Liver (tissue), 9 donors: ENCODE measurements around the gene FGD5. TPM values are rescaled to one million over a fixed set of nuclear protein-coding genes. Genes with fewer than 3 reads are reported as not detected.

Experiments used
- DNase-seq: peaks from one replicate; pipeline ENCODE4 v3.0.0-alpha.2; 2017; ENCODE audit warnings: low spot score
- H3K27ac ChIP-seq, 2 donors: one replicate each; pipeline ENCODE4 v1.7.0; 2013; ENCODE audit warnings: inconsistent platforms in 2 of 2, low read length in 2 of 2, control low read depth in 1 of 2, low read depth in 1 of 2, mild to moderate bottlenecking in 1 of 2
- H3K27me3 ChIP-seq, 4 donors: one replicate each; pipeline versions ENCODE4 v1.6.1 to v1.7.0; 2013; ENCODE audit warnings: low read length in 3 of 4, inconsistent platforms in 1 of 4, mild to moderate bottlenecking in 1 of 4, moderate library complexity in 1 of 4; ENCODE audit not compliant: control insufficient read depth in 4 of 4, insufficient read depth in 4 of 4
- H3K36me3 ChIP-seq, 4 donors: one replicate each; pipeline versions ENCODE4 v1.6.1 to v1.7.0; 2013; ENCODE audit warnings: low read length in 3 of 4, mild to moderate bottlenecking in 3 of 4, low read depth in 1 of 4, moderate library complexity in 1 of 4; ENCODE audit not compliant: control insufficient read depth in 4 of 4, insufficient read depth in 3 of 4
- H3K4me1 ChIP-seq, 4 donors: one replicate each; pipeline versions ENCODE4 v1.6.1 to v1.7.0; 2013; ENCODE audit warnings: low read length in 3 of 4, mild to moderate bottlenecking in 3 of 4, moderate library complexity in 1 of 4; ENCODE audit not compliant: control insufficient read depth in 4 of 4, insufficient read depth in 4 of 4
- H3K4me3 ChIP-seq, 3 donors: one replicate each; pipeline versions ENCODE4 v1.6.1 to v1.7.0; 2013; ENCODE audit warnings: low read length in 3 of 3, control low read depth in 1 of 3, low read depth in 1 of 3, mild to moderate bottlenecking in 1 of 3
- H3K9ac ChIP-seq, 2 donors: one replicate each; pipeline ENCODE4 v1.7.0; 2013; ENCODE audit warnings: low read length in 2 of 2, mild to moderate bottlenecking in 2 of 2, moderate library complexity in 2 of 2, control low read depth in 1 of 2, low read depth in 1 of 2
- H3K9me3 ChIP-seq, 4 donors: one replicate each; pipeline versions ENCODE4 v1.6.1 to v1.7.0; 2013; ENCODE audit warnings: low read length in 3 of 4; ENCODE audit not compliant: control insufficient read depth in 4 of 4
- EGR1 ChIP-seq, 2 donors: IDR thresholded peaks; 2 replicates each; pipeline ENCODE4 v1.6.1; 2016 to 2018; ENCODE audit warnings: antibody characterized with exemption in 2 of 2, low read depth in 2 of 2
- FOXA1 ChIP-seq: IDR thresholded peaks from 2 replicates; pipeline ENCODE4 v1.6.1; 2016; ENCODE audit warnings: antibody characterized with exemption
- FOXA2 ChIP-seq: IDR thresholded peaks from 2 replicates; pipeline ENCODE4 v1.6.1; 2016; ENCODE audit warnings: antibody characterized with exemption
- GABPA ChIP-seq, 2 donors: IDR thresholded peaks in 1 of 2; conservative IDR thresholded peaks in 1 of 2; 2 replicates each; pipeline ENCODE4 v1.6.1; 2016; ENCODE audit warnings: antibody characterized with exemption in 2 of 2, mild to moderate bottlenecking in 1 of 2, moderate library complexity in 1 of 2
- HNF4A ChIP-seq, 2 donors: conservative IDR thresholded peaks; 2 replicates each; pipeline ENCODE4 v1.6.1; 2016; ENCODE audit warnings: antibody characterized with exemption in 2 of 2, mild to moderate bottlenecking in 2 of 2
- HNF4G ChIP-seq: IDR thresholded peaks from 2 replicates; pipeline ENCODE4 v1.6.1; 2016; ENCODE audit warnings: antibody characterized with exemption
- JUND ChIP-seq, 2 donors: IDR thresholded peaks; 2 replicates each; pipeline ENCODE4 v1.6.1; 2016; ENCODE audit warnings: antibody characterized with exemption in 2 of 2
- NR2F2 ChIP-seq: IDR thresholded peaks from 2 replicates; pipeline ENCODE4 v1.6.1; 2016; ENCODE audit warnings: antibody characterized with exemption
- RAD21 ChIP-seq, 2 donors: IDR thresholded peaks; 2 replicates each; pipeline ENCODE4 v1.6.1; 2016; ENCODE audit warnings: antibody characterized with exemption in 2 of 2, mild to moderate bottlenecking in 2 of 2
- RXRA ChIP-seq, 2 donors: IDR thresholded peaks; 2 replicates each; pipeline ENCODE4 v1.6.1; 2017 to 2018; ENCODE audit warnings: antibody characterized with exemption in 2 of 2, mild to moderate bottlenecking in 1 of 2
- SP1 ChIP-seq: IDR thresholded peaks from 2 replicates; pipeline ENCODE4 v1.6.1; 2018; ENCODE audit warnings: antibody characterized with exemption, mild to moderate bottlenecking
- TAF1 ChIP-seq: conservative IDR thresholded peaks from 2 replicates; pipeline ENCODE4 v1.6.1; 2016; ENCODE audit warnings: antibody characterized with exemption, mild to moderate bottlenecking
- YY1 ChIP-seq: IDR thresholded peaks from 2 replicates; pipeline ENCODE4 v1.6.1; 2016; ENCODE audit warnings: antibody characterized with exemption, mild to moderate bottlenecking
- WGBS: extraction: QIAGEN DNeasy Blood & Tissue Kit; methylation state at CpG from one replicate; pipeline ENCODE4 v1.1.7; 2013; 5-methylcytosine and 5-hydroxymethylcytosine counted together
- polyA plus RNA-seq, 2 donors: library from polyadenylated mRNA; stranded (reverse) in 1 of 2; unstranded in 1 of 2; fragments of 200-250 nt in 1 of 2; fragments of >200 nt in 1 of 2; fragmentation: Nextera tagmentation in 1 of 2; extraction: Ambion mirVana in 1 of 2; gene quantifications; one replicate each; pipeline versions ENCODE4 v1.2.1 to v1.2.3, GENCODE V29; 2013 to 2015
- total RNA-seq, 2 donors: library from RNA; depleted of rRNA; stranded (reverse); fragments of >200 nt; gene quantifications; one replicate each; pipeline ENCODE4 v1.2.3, GENCODE V29; 2014
- TF ChIP-seq, protein P1 (sequence below): IDR thresholded peaks from 2 replicates; pipeline ENCODE4 v1.6.1; 2016; ENCODE audit warnings: antibody characterized with exemption
- TF ChIP-seq, protein P2 (sequence below): fragments of 150-350 bp; IDR thresholded peaks from 2 replicates; pipeline ENCODE4 v1.5.1; 2017; ENCODE audit warnings: improper control_type of control experiment, low read depth, low read length; ENCODE audit not compliant: missing input control
- TF ChIP-seq, protein P3 (sequence below): IDR thresholded peaks from 2 replicates; pipeline ENCODE4 v1.6.1; 2016; ENCODE audit warnings: antibody characterized with exemption, mild to moderate bottlenecking
- TF ChIP-seq, protein P4 (sequence below): IDR thresholded peaks from 2 replicates; pipeline ENCODE4 v1.6.1; 2016; ENCODE audit warnings: antibody characterized with exemption
- TF ChIP-seq, protein P5 (sequence below): IDR thresholded peaks from 2 replicates; pipeline ENCODE4 v1.6.1; 2016; ENCODE audit warnings: antibody characterized with exemption
- donor health status: healthy.
- donor health status: healthy.
- donor health status: healthy.
- donor health status: healthy.
- donor health status: healthy.

FGD5 gene
- total and polyA plus RNA-seq, 4 donors = 2.0 to 6.3 (median 3.1) TPM

DNA sequence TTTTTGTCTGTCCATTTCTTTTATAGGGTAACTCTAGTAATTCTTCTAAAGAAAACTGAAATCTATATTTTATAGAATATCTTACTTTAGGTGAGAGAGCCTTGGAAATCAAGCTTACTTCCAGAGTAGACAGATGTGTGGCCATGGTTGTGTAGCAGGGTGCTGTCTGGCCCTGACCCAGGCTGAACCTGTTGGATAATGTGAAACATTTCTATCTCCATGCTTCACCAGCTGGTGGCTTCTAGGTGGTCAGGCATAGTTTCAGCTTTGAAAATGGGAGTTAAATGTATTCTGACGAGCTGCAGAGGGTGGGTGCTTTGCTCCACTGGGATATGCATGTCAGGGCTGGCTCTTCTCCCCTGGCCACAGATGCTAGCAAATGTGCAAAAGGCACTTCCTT lies 107.8 kb downstream of the FGD5 start:
- H3K9ac ChIP-seq = no peak overlapping the region
- H3K4me3 ChIP-seq = no peak overlapping the region
- DNase-seq = no peak
- TF ChIP-seq, protein P1, sequence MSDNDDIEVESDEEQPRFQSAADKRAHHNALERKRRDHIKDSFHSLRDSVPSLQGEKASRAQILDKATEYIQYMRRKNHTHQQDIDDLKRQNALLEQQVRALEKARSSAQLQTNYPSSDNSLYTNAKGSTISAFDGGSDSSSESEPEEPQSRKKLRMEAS = no peak
- TF ChIP-seq, protein P2, sequence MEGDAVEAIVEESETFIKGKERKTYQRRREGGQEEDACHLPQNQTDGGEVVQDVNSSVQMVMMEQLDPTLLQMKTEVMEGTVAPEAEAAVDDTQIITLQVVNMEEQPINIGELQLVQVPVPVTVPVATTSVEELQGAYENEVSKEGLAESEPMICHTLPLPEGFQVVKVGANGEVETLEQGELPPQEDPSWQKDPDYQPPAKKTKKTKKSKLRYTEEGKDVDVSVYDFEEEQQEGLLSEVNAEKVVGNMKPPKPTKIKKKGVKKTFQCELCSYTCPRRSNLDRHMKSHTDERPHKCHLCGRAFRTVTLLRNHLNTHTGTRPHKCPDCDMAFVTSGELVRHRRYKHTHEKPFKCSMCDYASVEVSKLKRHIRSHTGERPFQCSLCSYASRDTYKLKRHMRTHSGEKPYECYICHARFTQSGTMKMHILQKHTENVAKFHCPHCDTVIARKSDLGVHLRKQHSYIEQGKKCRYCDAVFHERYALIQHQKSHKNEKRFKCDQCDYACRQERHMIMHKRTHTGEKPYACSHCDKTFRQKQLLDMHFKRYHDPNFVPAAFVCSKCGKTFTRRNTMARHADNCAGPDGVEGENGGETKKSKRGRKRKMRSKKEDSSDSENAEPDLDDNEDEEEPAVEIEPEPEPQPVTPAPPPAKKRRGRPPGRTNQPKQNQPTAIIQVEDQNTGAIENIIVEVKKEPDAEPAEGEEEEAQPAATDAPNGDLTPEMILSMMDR = no peak
- TF ChIP-seq FOXA2 (no peak), EGR1 (IDR thresholded peaks at IDR 0.05; ENCODE audit: low read depth in 2 of 2) (no peak), JUND (IDR thresholded peaks at IDR 0.05) (no peak), TAF1 (no peak), HNF4A (conservative IDR thresholded peaks at IDR 0.05) (no peak), GABPA (IDR thresholded peaks at IDR 0.05 in 1 of 2, conservative IDR thresholded peaks at IDR 0.05 in 1 of 2) (no peak), RAD21 (IDR thresholded peaks at IDR 0.05) (no peak), RXRA (IDR thresholded peaks at IDR 0.05) (no peak), FOXA1 (no peak), SP1 (no peak), HNF4G (no peak), NR2F2 (no peak), YY1 (no peak)
- TF ChIP-seq, protein P3, sequence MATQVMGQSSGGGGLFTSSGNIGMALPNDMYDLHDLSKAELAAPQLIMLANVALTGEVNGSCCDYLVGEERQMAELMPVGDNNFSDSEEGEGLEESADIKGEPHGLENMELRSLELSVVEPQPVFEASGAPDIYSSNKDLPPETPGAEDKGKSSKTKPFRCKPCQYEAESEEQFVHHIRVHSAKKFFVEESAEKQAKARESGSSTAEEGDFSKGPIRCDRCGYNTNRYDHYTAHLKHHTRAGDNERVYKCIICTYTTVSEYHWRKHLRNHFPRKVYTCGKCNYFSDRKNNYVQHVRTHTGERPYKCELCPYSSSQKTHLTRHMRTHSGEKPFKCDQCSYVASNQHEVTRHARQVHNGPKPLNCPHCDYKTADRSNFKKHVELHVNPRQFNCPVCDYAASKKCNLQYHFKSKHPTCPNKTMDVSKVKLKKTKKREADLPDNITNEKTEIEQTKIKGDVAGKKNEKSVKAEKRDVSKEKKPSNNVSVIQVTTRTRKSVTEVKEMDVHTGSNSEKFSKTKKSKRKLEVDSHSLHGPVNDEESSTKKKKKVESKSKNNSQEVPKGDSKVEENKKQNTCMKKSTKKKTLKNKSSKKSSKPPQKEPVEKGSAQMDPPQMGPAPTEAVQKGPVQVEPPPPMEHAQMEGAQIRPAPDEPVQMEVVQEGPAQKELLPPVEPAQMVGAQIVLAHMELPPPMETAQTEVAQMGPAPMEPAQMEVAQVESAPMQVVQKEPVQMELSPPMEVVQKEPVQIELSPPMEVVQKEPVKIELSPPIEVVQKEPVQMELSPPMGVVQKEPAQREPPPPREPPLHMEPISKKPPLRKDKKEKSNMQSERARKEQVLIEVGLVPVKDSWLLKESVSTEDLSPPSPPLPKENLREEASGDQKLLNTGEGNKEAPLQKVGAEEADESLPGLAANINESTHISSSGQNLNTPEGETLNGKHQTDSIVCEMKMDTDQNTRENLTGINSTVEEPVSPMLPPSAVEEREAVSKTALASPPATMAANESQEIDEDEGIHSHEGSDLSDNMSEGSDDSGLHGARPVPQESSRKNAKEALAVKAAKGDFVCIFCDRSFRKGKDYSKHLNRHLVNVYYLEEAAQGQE = no peak
- TF ChIP-seq, protein P4, sequence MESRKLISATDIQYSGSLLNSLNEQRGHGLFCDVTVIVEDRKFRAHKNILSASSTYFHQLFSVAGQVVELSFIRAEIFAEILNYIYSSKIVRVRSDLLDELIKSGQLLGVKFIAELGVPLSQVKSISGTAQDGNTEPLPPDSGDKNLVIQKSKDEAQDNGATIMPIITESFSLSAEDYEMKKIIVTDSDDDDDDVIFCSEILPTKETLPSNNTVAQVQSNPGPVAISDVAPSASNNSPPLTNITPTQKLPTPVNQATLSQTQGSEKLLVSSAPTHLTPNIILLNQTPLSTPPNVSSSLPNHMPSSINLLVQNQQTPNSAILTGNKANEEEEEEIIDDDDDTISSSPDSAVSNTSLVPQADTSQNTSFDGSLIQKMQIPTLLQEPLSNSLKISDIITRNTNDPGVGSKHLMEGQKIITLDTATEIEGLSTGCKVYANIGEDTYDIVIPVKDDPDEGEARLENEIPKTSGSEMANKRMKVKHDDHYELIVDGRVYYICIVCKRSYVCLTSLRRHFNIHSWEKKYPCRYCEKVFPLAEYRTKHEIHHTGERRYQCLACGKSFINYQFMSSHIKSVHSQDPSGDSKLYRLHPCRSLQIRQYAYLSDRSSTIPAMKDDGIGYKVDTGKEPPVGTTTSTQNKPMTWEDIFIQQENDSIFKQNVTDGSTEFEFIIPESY = no peak
- TF ChIP-seq, protein P5, sequence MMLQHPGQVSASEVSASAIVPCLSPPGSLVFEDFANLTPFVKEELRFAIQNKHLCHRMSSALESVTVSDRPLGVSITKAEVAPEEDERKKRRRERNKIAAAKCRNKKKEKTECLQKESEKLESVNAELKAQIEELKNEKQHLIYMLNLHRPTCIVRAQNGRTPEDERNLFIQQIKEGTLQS = no peak
- 79% methylated on average over 1 of the region's 1 CpG for WGBS
- no peak overlapping the region for H3K27ac ChIP-seq
- no peaks in the 10 kb centered on the region for H3K9me3 ChIP-seq
- no peaks in the 10 kb centered on the region for H3K36me3 ChIP-seq
- H3K4me1 ChIP-seq = no peaks in the 10 kb centered on the region
- H3K27me3 ChIP-seq = no peaks in the 10 kb centered on the region

DNA sequence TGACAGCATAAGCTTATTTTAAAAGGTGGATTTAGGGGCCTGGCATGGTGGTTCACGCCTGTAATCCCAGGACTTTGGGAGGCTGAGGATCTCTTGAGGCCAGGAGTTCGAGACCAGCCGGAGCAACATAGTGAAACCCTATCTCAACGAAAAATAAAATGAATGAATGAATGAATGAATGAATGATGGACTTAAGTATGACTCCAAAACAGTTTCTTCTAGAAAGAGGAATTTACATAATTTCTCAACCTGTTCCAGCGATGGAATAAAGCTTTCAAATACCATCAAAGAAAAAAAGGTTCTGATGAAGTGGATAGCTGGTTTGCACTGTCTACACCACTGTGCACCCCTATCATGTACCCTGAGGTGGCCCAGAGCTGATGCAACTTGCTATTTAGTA lies 108.5 kb downstream of the FGD5 start:
- Histone ChIP-seq H3K27ac (no peak overlapping the region), H3K36me3 (no peaks in the 10 kb centered on the region), H3K9ac (no peak overlapping the region), H3K27me3 (no peaks in the 10 kb centered on the region), H3K9me3 (no peaks in the 10 kb centered on the region), H3K4me1 (no peaks in the 10 kb centered on the region), H3K4me3 (no peak overlapping the region)
- WGBS = 94% methylated on average over 5 of the region's 5 CpGs
- DNase-seq = no peak
- TF ChIP-seq, protein P4 = no peak
- TF ChIP-seq HNF4G = no peak
- no peak for TF ChIP-seq TAF1
- no peak for TF ChIP-seq HNF4A (conservative IDR thresholded peaks at IDR 0.05)
- TF ChIP-seq RAD21 (IDR thresholded peaks at IDR 0.05) = no peak
- TF ChIP-seq JUND (IDR thresholded peaks at IDR 0.05) = no peak
- no peak for TF ChIP-seq SP1
- TF ChIP-seq RXRA (IDR thresholded peaks at IDR 0.05) = no peak
- TF ChIP-seq EGR1 (IDR thresholded peaks at IDR 0.05; ENCODE audit: low read depth in 2 of 2) = no peak
